Measurements from ENCODE around the gene XKR7.

The XKR7 gene

GRCh38 chr20:32017711-32018251 lies 49.8 kb downstream of the XKR7 start:
- Histone ChIP-seq H3K27me3 (ENCODE audit: control insufficient read depth, insufficient read depth, low read length) (peaks cover 34% of the 10 kb centered on the region), H3K9ac (ENCODE audit: low read length) (no peak overlapping the region), H3K4me3 (ENCODE audit: low read depth, low read length) (peak overlapping the region; percentile 68), H3K36me3 (ENCODE audit: control insufficient read depth, insufficient read depth, low read length) (no peaks in the 10 kb centered on the region), H3K9me3 (ENCODE audit: control insufficient read depth, insufficient read depth, low read depth, low read length) (peaks cover 2% of the 10 kb centered on the region; the same call in 1 of the 2 replicates), H3K4me1 (ENCODE audit: control insufficient read depth, insufficient read depth, low read length) (peaks cover 11% of the 10 kb centered on the region), H3K27ac (ENCODE audit: low read depth, low read length) (no peak overlapping the region)

GRCh38 chr20:32018269-32019155 lies 50.6 kb downstream of the XKR7 start:
- Histone ChIP-seq H3K4me1 (ENCODE audit: control insufficient read depth, insufficient read depth, low read length) (peaks cover 9% of the 10 kb centered on the region), H3K4me3 (ENCODE audit: low read depth, low read length) (peak overlapping the region; percentile 68), H3K27ac (ENCODE audit: low read depth, low read length) (no peak overlapping the region), H3K9me3 (ENCODE audit: control insufficient read depth, insufficient read depth, low read depth, low read length) (peaks cover 2% of the 10 kb centered on the region; the same call in 1 of the 2 replicates), H3K9ac (ENCODE audit: low read length) (peak overlapping the region; percentile 41), H3K36me3 (ENCODE audit: control insufficient read depth, insufficient read depth, low read length) (no peaks in the 10 kb centered on the region), H3K27me3 (ENCODE audit: control insufficient read depth, insufficient read depth, low read length) (peaks cover 34% of the 10 kb centered on the region)

GRCh38 chr20:32019156-32019510 lies 51.2 kb downstream of the XKR7 start:
- no peak overlapping the region for H3K9ac ChIP-seq (ENCODE audit: low read length)

GRCh38 chr20:32019563-32020463 lies 51.9 kb downstream of the XKR7 start:
- H3K27ac ChIP-seq (ENCODE audit: low read depth, low read length) = no peak overlapping the region
- no peak overlapping the region for H3K9ac ChIP-seq (ENCODE audit: low read length)
- peak overlapping the region; percentile 68 for H3K4me3 ChIP-seq (ENCODE audit: low read depth, low read length)
- peaks cover 33% of the 10 kb centered on the region for H3K27me3 ChIP-seq (ENCODE audit: control insufficient read depth, insufficient read depth, low read length)
- H3K9me3 ChIP-seq (ENCODE audit: control insufficient read depth, insufficient read depth, low read depth, low read length) = peaks cover 2% of the 10 kb centered on the region; the same call in 1 of the 2 replicates
- H3K4me1 ChIP-seq (ENCODE audit: control insufficient read depth, insufficient read depth, low read length) = peaks cover 12% of the 10 kb centered on the region
- H3K36me3 ChIP-seq (ENCODE audit: control insufficient read depth, insufficient read depth, low read length) = no peaks in the 10 kb centered on the region

More at GRCh38 chr20:32019156-32019510, 51.2 kb downstream of the XKR7 start:
- H3K27ac ChIP-seq (ENCODE audit: low read depth, low read length) = no peak overlapping the region
- no peaks in the 10 kb centered on the region for H3K36me3 ChIP-seq (ENCODE audit: control insufficient read depth, insufficient read depth, low read length)
- peaks cover 2% of the 10 kb centered on the region; the same call in 1 of the 2 replicates for H3K9me3 ChIP-seq (ENCODE audit: control insufficient read depth, insufficient read depth, low read depth, low read length)
- peak overlapping the region; percentile 68 for H3K4me3 ChIP-seq (ENCODE audit: low read depth, low read length)
- H3K27me3 ChIP-seq (ENCODE audit: control insufficient read depth, insufficient read depth, low read length) = peaks cover 34% of the 10 kb centered on the region
- H3K4me1 ChIP-seq (ENCODE audit: control insufficient read depth, insufficient read depth, low read length) = peaks cover 10% of the 10 kb centered on the region

- Histone ChIP-seq H3K27ac (ENCODE audit: low read depth, low read length) (no peak overlapping the region), H3K9ac (ENCODE audit: low read length) (no peak overlapping the region), H3K36me3 (ENCODE audit: control insufficient read depth, insufficient read depth, low read length) (no peaks in the 10 kb centered on the region), H3K9me3 (ENCODE audit: control insufficient read depth, insufficient read depth, low read depth, low read length) (no peaks in the 10 kb centered on the region; the same call in 1 of the 2 replicates), H3K4me3 (ENCODE audit: low read depth, low read length) (no peak overlapping the region), H3K4me1 (ENCODE audit: control insufficient read depth, insufficient read depth, low read length) (peaks cover 12% of the 10 kb centered on the region), H3K27me3 (ENCODE audit: control insufficient read depth, insufficient read depth, low read length) (peaks cover 26% of the 10 kb centered on the region)
Observed at GRCh38 chr20:32021091-32021490, 53.1 kb downstream of the XKR7 start.

GRCh38 chr20:32024683-32025295 lies 56.8 kb downstream of the XKR7 start:
- Histone ChIP-seq H3K4me3 (ENCODE audit: low read depth, low read length) (no peak overlapping the region), H3K27ac (ENCODE audit: low read depth, low read length) (no peak overlapping the region), H3K4me1 (ENCODE audit: control insufficient read depth, insufficient read depth, low read length) (peaks cover 8% of the 10 kb centered on the region), H3K9ac (ENCODE audit: low read length) (no peak overlapping the region), H3K27me3 (ENCODE audit: control insufficient read depth, insufficient read depth, low read length) (peaks cover 7% of the 10 kb centered on the region), H3K36me3 (ENCODE audit: control insufficient read depth, insufficient read depth, low read length) (no peaks in the 10 kb centered on the region), H3K9me3 (ENCODE audit: control insufficient read depth, insufficient read depth, low read depth, low read length) (no peaks in the 10 kb centered on the region; the same call in 1 of the 2 replicates)

- no peak overlapping the region for H3K4me3 ChIP-seq (ENCODE audit: low read depth, low read length)
- no peaks in the 10 kb centered on the region for H3K27me3 ChIP-seq (ENCODE audit: control insufficient read depth, insufficient read depth, low read length)
- H3K9me3 ChIP-seq (ENCODE audit: control insufficient read depth, insufficient read depth, low read depth, low read length) = no peaks in the 10 kb centered on the region; the same call in 1 of the 2 replicates
- H3K27ac ChIP-seq (ENCODE audit: low read depth, low read length) = no peak overlapping the region
- no peaks in the 10 kb centered on the region for H3K36me3 ChIP-seq (ENCODE audit: control insufficient read depth, insufficient read depth, low read length)
- peaks cover 8% of the 10 kb centered on the region; the same call in 1 of the 2 replicates for H3K4me1 ChIP-seq (ENCODE audit: control insufficient read depth, insufficient read depth, low read length)
- H3K9ac ChIP-seq (ENCODE audit: low read length) = no peak overlapping the region
Observed at GRCh38 chr20:32027643-32028042, 59.7 kb downstream of the XKR7 start.

- Histone ChIP-seq H3K36me3 (ENCODE audit: control insufficient read depth, insufficient read depth, low read length) (no peaks in the 10 kb centered on the region), H3K27me3 (ENCODE audit: control insufficient read depth, insufficient read depth, low read length) (no peaks in the 10 kb centered on the region), H3K27ac (ENCODE audit: low read depth, low read length) (no peak overlapping the region), H3K9ac (ENCODE audit: low read length) (peak overlapping the region; percentile 22), H3K4me3 (ENCODE audit: low read depth, low read length) (peak overlapping the region; percentile 15; the same call in 1 of the 2 replicates), H3K9me3 (ENCODE audit: control insufficient read depth, insufficient read depth, low read depth, low read length) (no peaks in the 10 kb centered on the region; the same call in 1 of the 2 replicates), H3K4me1 (ENCODE audit: control insufficient read depth, insufficient read depth, low read length) (peaks cover 8% of the 10 kb centered on the region; the same call in 1 of the 2 replicates)
Observed at GRCh38 chr20:32028647-32029372, 60.9 kb downstream of the XKR7 start.

- Histone ChIP-seq H3K9ac (ENCODE audit: low read length) (no peak overlapping the region), H3K27me3 (ENCODE audit: control insufficient read depth, insufficient read depth, low read length) (no peaks in the 10 kb centered on the region), H3K4me3 (ENCODE audit: low read depth, low read length) (no peak overlapping the region), H3K9me3 (ENCODE audit: control insufficient read depth, insufficient read depth, low read depth, low read length) (no peaks in the 10 kb centered on the region; the same call in 1 of the 2 replicates), H3K27ac (ENCODE audit: low read depth, low read length) (no peak overlapping the region), H3K36me3 (ENCODE audit: control insufficient read depth, insufficient read depth, low read length) (no peaks in the 10 kb centered on the region), H3K4me1 (ENCODE audit: control insufficient read depth, insufficient read depth, low read length) (peaks cover 4% of the 10 kb centered on the region; the same call in 1 of the 2 replicates)
Observed at GRCh38 chr20:32029561-32029960, 61.6 kb downstream of the XKR7 start.

All from HUES6 (cell line).